ENCODE results near the gene AFAP1. TPM values are rescaled to one million over a fixed set of nuclear protein-coding genes. Genes with fewer than 3 reads are reported as not detected.

AFAP1 gene
- polyA plus RNA-seq, 3 donors, result not detected

DNA sequence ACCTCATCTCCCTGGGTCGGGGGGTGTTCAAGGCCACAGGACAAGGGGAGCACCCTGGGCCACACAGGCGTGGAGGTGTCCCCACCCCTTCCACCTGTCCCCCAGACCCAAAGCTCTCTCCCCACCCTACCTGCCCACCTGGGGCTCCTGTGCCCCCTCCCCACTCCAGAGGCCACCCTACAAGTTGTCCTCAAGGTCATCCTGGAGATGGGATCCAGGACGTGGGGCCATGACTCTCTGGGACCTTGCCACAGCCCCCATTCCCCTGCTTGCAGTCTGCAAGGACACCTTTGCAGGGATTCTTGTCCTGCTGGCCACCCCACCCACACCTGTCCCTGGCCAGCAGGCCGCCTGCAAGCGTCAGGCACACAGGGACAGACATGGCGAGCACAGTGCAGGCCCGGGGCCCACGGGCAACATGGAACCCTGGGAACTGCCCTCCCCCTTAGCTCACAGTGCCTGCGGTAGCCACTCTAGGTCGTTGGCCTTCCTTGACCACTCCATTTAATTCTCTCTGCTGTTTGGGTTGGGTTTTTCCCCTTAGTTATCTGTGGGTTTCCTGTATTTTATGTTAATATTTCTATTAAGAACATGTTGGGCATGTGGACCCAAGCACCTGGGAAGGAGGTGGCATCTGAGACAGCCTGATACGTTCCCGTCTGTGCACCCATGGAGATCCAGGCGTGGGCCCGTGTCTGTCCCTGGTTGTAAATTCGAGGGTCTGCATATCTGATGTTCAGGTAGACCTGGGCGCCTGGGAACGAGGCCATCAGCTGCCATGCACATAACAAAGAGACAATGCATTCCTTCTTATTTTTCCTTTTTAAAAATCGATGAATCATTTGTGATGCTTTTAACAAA lies 197.5 kb downstream of the AFAP1 start:
- H3K4me3 Mint-ChIP-seq, result no peak overlapping the region
- Histone ChIP-seq H3K79me2 (ENCODE audit: insufficient read depth, low read length) (no peaks in the 10 kb centered on the region), H4K20me1 (ENCODE audit: insufficient read depth, low read length) (no peaks in the 10 kb centered on the region), H3K4me3 (replicated peaks in 1 of 3; ENCODE audit: low read depth in 2 of 3, low read length in 3 of 3) (no peak overlapping the region), H3K9ac (ENCODE audit: insufficient read depth, low read length, poor library complexity, severe bottlenecking) (no peak overlapping the region), H2AFZ (ENCODE audit: insufficient read depth, low read depth, low read length, poor library complexity, severe bottlenecking) (no peak overlapping the region), H3K4me2 (replicated peaks; ENCODE audit: extremely low read depth, low read length, poor library complexity, severe bottlenecking) (no peak overlapping the region), H3K36me3 (replicated peaks in 1 of 2; ENCODE audit: control insufficient read depth in 1 of 2, insufficient read depth in 2 of 2, low read length in 2 of 2) (no peaks in the 10 kb centered on the region), H3K4me1 (ENCODE audit: control insufficient read depth in 1 of 2, insufficient read depth in 2 of 2, low read length in 2 of 2) (peaks cover 47 to 49% of the 10 kb centered on the region in 2 donors), H3K27me3 (ENCODE audit: control insufficient read depth in 2 of 2, insufficient read depth in 2 of 2, low read length in 2 of 2) (no peaks in the 10 kb centered on the region), H3K27ac (ENCODE audit: low read depth in 1 of 2, low read length in 2 of 2) (no peak overlapping the region), H3K9me3 (replicated peaks in 1 of 2; ENCODE audit: control insufficient read depth in 1 of 2, insufficient read depth in 1 of 2, low read length in 2 of 2) (peaks cover 0 to 8% of the 10 kb centered on the region in 2 donors)
- H3K36me3 Mint-ChIP-seq, result peaks cover 2 to 3% of the 10 kb centered on the region in 2 donors
- intact Hi-C loops (cut with micrococcal nuclease), result no loop called here
- H3K27ac Mint-ChIP-seq, result peak overlapping the region in 1 of 7 donors; percentile 13
- TF ChIP-seq, protein P1, sequence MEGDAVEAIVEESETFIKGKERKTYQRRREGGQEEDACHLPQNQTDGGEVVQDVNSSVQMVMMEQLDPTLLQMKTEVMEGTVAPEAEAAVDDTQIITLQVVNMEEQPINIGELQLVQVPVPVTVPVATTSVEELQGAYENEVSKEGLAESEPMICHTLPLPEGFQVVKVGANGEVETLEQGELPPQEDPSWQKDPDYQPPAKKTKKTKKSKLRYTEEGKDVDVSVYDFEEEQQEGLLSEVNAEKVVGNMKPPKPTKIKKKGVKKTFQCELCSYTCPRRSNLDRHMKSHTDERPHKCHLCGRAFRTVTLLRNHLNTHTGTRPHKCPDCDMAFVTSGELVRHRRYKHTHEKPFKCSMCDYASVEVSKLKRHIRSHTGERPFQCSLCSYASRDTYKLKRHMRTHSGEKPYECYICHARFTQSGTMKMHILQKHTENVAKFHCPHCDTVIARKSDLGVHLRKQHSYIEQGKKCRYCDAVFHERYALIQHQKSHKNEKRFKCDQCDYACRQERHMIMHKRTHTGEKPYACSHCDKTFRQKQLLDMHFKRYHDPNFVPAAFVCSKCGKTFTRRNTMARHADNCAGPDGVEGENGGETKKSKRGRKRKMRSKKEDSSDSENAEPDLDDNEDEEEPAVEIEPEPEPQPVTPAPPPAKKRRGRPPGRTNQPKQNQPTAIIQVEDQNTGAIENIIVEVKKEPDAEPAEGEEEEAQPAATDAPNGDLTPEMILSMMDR (IDR thresholded peaks at IDR 0.05), result no peak
- H3K9me3 Mint-ChIP-seq, result peaks cover 0 to 7% (median 6%) of the 10 kb centered on the region in 7 donors
- H3K27me3 Mint-ChIP-seq (ENCODE audit: low read depth in 3 of 3), result peaks cover 0 to 3% (median 2%) of the 10 kb centered on the region in 3 donors
- WGBS (ENCODE audit: insufficient coverage), result 93% methylated on average over 6 of the region's 18 CpGs
- no peak for DNase-seq
- H3K4me1 Mint-ChIP-seq, result peaks cover 46% of the 10 kb centered on the region

DNA sequence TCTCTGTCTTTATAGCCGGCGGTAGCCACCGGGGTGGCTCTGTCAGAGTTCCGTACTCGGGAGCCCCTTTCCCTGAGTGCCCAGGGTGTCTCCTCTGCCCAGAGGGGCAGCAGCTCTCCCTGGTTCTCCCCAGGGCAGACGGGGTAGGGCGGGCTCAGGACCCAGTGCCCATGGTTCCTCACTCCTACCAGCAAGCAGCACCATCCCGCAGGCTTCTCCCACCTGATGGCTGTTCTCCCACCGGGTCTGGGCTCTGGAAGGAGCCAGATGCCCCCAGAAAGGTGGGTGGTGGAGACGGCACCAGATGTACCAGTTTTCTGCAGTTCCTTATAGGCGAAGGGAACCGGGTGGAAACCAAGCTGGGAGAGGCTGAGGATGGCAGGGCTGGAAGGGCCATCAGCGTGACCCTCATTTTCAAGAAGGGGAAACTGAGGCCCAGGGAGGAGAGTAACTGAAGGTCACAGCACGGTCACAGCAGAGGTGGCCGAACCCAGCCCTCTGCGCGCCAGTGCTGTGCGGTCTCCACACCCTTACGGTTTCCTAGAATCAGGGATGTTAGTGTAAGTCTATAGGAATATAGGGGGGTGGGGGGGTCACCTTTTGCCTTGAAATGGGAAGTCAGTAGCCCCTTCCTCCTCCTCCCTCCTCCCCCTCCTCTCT lies 198.7 kb downstream of the AFAP1 start:
- H3K9me3 Mint-ChIP-seq, result peaks cover 0 to 7% (median 6%) of the 10 kb centered on the region in 7 donors

More for the DNA sequence above, 198.7 kb downstream of the AFAP1 start:
- H3K4me3 ChIP-seq (replicated peaks in 1 of 3; ENCODE audit: low read depth in 2 of 3, low read length in 3 of 3), result no peak overlapping the region
- H3K9me3 ChIP-seq (replicated peaks in 1 of 2; ENCODE audit: control insufficient read depth in 1 of 2, insufficient read depth in 1 of 2, low read length in 2 of 2), result peaks cover 0 to 8% of the 10 kb centered on the region in 2 donors
- H3K79me2 ChIP-seq (ENCODE audit: insufficient read depth, low read length), result no peaks in the 10 kb centered on the region
- Mint-ChIP-seq H3K27me3 (ENCODE audit: low read depth in 3 of 3) (peaks cover 1 to 7% (median 2%) of the 10 kb centered on the region in 3 donors), H3K36me3 (peaks cover 2 to 3% of the 10 kb centered on the region in 2 donors), H3K4me3 (no peak overlapping the region), H3K4me1 (peaks cover 35% of the 10 kb centered on the region), H3K27ac (no peak overlapping the region)
- H3K4me2 ChIP-seq (replicated peaks; ENCODE audit: extremely low read depth, low read length, poor library complexity, severe bottlenecking), result no peak overlapping the region
- no peaks in the 10 kb centered on the region for H3K36me3 ChIP-seq (replicated peaks in 1 of 2; ENCODE audit: control insufficient read depth in 1 of 2, insufficient read depth in 2 of 2, low read length in 2 of 2)
- intact Hi-C loops (cut with micrococcal nuclease), result no loop called here
- no peak overlapping the region for H2AFZ ChIP-seq (ENCODE audit: insufficient read depth, low read depth, low read length, poor library complexity, severe bottlenecking)
- DNase-seq, result no peak
- H3K27me3 ChIP-seq (ENCODE audit: control insufficient read depth in 2 of 2, insufficient read depth in 2 of 2, low read length in 2 of 2), result no peaks in the 10 kb centered on the region
- TF ChIP-seq, protein P1 (IDR thresholded peaks at IDR 0.05), result no peak
- H3K27ac ChIP-seq (ENCODE audit: low read depth in 1 of 2, low read length in 2 of 2), result no peak overlapping the region
- H3K4me1 ChIP-seq (ENCODE audit: control insufficient read depth in 1 of 2, insufficient read depth in 2 of 2, low read length in 2 of 2), result peaks cover 35 to 37% of the 10 kb centered on the region in 2 donors
- H4K20me1 ChIP-seq (ENCODE audit: insufficient read depth, low read length), result no peaks in the 10 kb centered on the region
- WGBS (ENCODE audit: insufficient coverage), result 93% methylated on average over 10 of the region's 19 CpGs
- no peak overlapping the region for H3K9ac ChIP-seq (ENCODE audit: insufficient read depth, low read length, poor library complexity, severe bottlenecking)
